RWPE1 (cell line): ENCODE data around the gene PXMP2.

Experiments used
- CTCF ChIA-PET: fragments of 350-600 bp; sonication (Branson Sonifier 250); formaldehyde crosslinking; extraction: SDS; loops from one replicate; lab custom pipeline; 2021; lab: Yijun Ruan, JAX
- POLR2A ChIA-PET: fragments of 400-600 bp; formaldehyde crosslinking; extraction: SDS; loops from one replicate; lab custom pipeline; 2020; ENCODE audit warnings: antibody characterized with exemption; ENCODE audit not compliant: low non-redundant PET; lab: Yijun Ruan, JAX
- DNase-seq: peaks from one replicate; pipeline ENCODE4 v3.0.0; 2012; ENCODE audit warnings: low spot score
- H3K27ac ChIP-seq: fragments of 450-650 bp; 2 replicates; pipeline ENCODE4 v1.5.1; 2017
- CTCF ChIP-seq: fragments of 450-650 bp; conservative IDR thresholded peaks from 2 replicates; pipeline ENCODE4 v1.5.1; 2017; ENCODE audit warnings: low read depth, mild to moderate bottlenecking

Gene PXMP2

DNA sequence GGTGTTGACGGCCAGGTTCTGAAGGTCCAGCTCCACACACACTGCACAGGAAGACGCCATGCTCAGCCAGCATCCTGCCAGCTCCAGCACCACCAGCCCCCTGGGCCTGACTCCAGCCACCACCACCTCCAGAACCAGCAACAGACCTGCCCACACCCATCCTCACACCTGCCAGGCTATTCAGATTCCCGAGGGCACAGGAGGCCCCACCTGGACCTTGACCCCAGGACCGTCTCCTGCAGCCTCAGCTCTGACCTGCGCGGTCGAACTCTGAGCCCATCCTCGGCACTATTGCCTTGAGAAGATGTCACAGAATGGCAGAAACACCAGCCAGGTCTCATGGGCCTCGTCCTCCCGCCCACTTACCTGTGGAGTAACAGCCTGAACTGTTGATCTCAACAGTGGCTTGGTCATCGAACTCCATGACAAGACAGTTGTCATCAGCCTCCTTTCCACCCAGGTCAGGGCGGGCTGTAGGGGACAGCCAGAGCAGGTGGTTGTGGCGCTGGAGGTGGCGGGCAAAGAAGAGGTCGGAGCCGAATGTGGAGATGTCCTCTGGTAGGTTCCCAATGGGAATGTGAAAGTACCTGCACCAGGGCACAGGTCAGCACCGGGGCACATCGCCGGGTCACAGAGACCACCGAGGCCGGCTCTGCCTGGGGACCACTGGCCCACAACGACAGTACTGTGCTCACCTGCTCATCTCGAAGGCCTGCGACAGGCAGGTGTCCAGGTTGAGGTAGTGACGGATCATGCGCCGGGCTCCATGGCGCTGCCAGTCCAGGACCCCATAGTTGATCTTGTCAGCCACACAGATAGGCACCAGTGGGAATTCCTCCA is 45.4 kb upstream of the PXMP2 start:
- ChIA-PET CTCF (no interaction called here), POLR2A (no interaction called here)

DNA sequence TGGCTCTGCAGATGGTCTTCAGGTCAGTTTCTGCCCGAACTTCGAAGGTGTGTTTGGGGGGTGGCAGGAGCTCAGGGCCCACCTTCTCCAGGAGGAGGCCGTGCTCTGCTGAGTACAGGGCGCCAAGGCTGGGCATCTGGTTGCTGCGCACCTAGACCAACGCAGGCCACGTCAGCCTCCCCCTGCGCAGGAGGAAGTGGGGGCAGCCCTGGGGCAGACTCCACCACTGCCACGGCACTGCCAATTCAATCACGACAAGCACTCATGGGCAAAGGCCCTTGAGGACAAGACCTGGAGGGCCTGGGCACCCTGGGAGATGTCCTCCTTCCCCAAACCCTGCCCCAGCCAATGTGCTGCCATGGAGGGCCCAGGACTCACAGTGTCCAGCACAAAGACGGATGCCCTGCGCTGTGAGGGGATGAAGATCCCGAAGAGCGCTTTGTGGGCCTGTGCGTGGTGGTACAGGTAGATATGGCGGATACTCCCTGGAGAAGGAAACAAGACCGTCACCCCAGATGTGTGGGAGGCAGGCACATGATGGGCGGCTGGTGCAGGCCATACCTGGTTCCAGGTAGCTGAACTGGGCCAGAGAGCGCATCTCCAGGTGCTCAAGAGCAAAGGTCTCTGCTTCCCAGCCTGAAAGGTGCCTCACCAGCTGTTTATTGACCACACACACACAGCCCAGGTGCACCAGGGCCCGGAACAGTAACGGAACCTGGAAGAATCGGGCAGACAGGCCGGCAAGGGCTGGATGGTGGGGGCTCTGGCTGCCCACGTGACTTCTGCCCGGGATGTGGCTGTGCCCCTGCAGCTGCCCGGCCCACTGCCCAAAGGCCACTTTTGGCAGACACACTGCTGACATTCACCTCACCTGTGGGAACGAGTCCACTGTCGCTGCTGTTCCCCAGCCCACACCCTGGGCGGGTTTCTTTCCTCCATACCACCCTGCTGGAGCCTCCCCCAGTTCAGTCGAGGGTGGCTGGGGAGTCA is 44.2 kb upstream of the PXMP2 start:
- no peak for DNase-seq
- ChIA-PET CTCF (no interaction called here), POLR2A (no interaction called here)
- no peak for TF ChIP-seq CTCF
- no peak overlapping the region for H3K27ac ChIP-seq

More for the DNA sequence above, 45.4 kb upstream of the PXMP2 start:
- no peak for DNase-seq
- H3K27ac ChIP-seq, result no peak overlapping the region
- no peak for TF ChIP-seq CTCF

- no peak for DNase-seq
- ChIA-PET POLR2A (no interaction called here), CTCF (interaction anchor here (2.9 kb wide), 1 partner anchor 8 kb away, joined by 12 read pairs; no protein-coding TSS in a partner anchor)
Measured at GRCh38 chr12:132646850-132647249, 40.5 kb upstream of the PXMP2 start.

DNA sequence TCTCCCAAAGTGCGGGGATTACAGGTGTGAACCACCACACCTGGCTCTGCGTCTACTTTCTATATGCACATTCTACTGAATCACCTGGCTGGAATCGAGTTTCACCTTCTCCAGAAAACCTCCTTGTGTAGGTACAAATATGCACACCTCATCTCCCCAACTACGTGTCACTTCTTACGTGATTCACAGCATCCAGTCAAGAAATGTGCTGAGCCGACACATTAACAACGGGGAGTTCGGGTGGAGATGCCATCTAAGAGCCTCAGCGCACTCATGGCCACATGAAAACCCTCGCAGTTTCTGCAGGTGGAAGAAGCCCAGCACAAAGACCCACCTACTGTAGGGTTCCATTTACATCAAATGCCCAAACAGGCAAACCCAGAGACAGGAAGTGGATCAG is 39.5 kb upstream of the PXMP2 start:
- H3K27ac ChIP-seq, result no peak overlapping the region
- DNase-seq, result no peak
- no peak for TF ChIP-seq CTCF
- POLR2A ChIA-PET, result no interaction called here
- CTCF ChIA-PET, result interaction anchor here (0.6 to 2.9 kb wide), 3 partner anchors 9 to 37 kb away, joined by 4 to 12 read pairs (median 5); partner anchors contain the start of gene LRCOL1

More at GRCh38 chr12:132646850-132647249, 40.5 kb upstream of the PXMP2 start:
- H3K27ac ChIP-seq, result no peak overlapping the region
- no peak for TF ChIP-seq CTCF

DNA sequence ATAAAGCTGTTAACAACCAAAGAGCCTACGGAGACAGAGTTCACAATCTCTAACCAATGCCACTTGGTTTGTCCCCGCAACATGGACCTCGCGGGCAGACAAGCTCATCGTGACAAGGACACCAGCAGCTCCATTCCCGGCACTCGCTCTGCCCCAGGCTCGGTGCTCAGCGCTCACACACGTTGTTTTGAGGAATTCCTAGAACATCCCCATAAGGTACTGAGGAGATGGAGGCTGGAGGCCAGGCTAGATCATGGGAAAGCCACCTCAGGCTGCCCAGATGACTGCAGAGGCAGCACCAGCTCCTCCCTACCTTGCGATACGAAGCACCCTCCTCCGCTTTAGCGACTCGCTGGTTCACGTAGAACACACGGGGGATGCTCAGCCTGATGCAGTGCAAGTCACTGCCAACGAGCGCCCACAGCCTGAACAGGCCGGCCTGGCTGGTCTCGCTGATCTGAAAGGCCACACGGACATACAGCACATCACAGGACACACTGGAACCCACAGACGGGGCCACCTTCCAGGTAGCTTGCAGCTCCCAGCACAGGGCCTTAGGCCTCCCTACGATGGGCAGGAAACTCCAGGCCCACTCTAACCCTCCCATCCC is 38.7 kb upstream of the PXMP2 start:
- CTCF ChIA-PET, result interaction anchor here (0.7 to 2.9 kb wide), 2 partner anchors 10 to 409 kb away, joined by 4 to 12 read pairs; no protein-coding TSS in a partner anchor
- no peak for DNase-seq
- H3K27ac ChIP-seq, result no peak overlapping the region
- no peak for TF ChIP-seq CTCF
- POLR2A ChIA-PET, result no interaction called here
